SHP77 treated with DMSO at 0.1 percent for 48 hours (cell line): Measurements from ENCODE around the gene ATAT1.
"Not testable (repeated sequence)": the region's sequence is repeated elsewhere in the genome, so short reads cannot be mapped to it uniquely, and the experiment has no call there.

Experiments used
- DNase-seq: peaks from one replicate; lab custom pipeline; 2025; lab: John Stamatoyannopoulos, UW

Gene ATAT1

DNA sequence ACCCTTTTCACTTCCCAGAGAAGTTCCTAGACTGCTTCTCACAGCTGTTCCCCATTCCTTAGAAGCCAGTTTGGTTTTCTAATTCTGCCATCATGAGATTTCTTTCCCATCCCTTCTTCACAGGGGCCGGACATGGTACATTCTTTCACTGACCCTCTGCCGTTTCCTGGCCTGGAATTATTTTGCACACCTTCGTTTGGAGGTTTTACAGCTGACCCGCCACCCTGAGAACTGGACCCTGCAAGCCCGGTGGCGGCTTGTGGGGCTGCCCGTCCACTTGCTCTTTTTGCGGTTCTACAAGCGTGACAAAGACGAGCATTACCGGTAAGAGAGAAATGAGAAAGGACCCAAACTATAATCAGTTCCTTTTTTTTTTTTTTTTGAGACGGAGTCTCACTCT lies 24.5 kb downstream of the ATAT1 start:
- no peak for DNase-seq

GRCh38 chr6:30654798-30655742 lies 28.4 kb downstream of the ATAT1 start:
- DNase-seq = no peak

DNA sequence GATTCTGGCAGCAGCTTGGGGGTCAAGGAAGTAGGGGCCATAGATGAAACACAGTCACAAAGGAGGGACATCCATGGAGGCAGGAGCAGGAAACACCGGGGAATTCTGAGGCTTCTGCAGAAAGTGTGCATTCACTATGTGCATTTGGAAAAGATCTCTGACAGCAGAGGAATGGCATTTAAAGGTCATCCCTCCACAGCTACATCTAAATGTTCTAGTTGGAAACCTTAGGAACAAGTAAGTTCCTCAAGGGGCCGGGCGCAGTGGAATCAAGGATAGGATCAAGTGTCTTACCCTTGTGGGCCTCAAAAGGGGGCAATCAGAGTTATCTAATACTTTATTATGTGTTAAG lies 29.0 kb downstream of the ATAT1 start:
- no peak for DNase-seq

GRCh38 chr6:30656513-30656912 lies 29.8 kb downstream of the ATAT1 start:
- DNase-seq = no peak

DNA sequence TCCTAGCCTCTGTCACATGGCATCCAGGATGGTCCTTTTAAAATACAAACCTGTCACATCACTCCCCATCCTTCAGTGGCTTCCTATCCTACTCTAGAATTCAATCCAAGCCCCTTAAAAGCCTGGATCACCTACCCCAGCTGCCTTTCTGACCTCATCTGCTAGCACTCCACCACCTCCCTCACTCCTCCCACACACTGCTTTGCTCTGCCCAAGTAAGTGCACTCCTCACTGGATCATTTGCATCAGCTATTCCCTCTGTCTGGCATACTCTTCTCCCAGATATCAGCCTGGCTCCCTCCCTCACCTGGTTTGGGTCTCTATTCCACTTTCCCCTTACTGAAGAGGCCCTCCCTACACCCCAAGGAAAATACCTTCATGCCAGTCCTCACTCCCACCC lies 30.8 kb downstream of the ATAT1 start:
- no peak for DNase-seq

GRCh38 chr6:30657922-30658321 lies 31.2 kb downstream of the ATAT1 start:
- DNase-seq = not testable (repeated sequence)

- DNase-seq = no peak
Observed at GRCh38 chr6:30664994-30665767, 38.5 kb downstream of the ATAT1 start.

- DNase-seq = not testable (repeated sequence)
Observed at GRCh38 chr6:30666300-30666699, 39.6 kb downstream of the ATAT1 start.

DNA sequence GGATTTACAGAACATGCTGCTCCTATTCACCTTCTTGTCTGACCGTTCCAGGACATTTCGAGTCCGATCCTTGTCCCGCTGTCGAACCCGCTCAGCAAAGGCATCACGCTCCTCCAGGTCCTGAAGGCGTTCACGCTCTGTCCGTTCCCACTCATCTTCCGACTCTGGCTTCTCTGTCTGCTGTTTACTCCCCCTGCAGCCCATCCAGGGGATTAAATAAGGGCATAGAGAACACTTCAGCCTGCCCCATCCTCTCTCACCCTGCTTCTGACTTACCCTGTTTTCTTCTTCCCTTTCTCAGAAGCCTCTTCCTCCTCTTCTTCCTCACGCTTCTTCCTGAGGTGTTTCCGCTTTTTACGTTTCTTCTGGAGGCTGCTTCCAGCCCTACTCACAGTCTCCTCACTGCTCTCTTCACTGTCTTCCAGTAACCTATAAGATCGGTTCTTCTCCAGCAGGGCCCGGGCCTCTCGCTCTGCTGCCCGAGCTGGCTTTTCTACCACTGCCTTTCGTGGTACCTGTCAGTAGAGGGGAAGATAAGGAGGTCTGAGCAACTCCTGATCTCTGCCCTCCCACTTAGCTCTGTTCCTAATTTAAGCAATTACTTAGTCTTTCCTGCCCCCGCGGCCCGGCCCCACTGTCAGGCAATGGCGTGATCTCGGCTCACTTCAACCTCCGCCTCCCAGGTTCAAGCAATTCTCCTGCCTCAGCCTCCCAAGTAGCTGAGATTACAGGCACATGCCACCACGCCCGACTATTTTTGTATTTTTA lies 44.3 kb downstream of the ATAT1 start:
- DNase-seq = no peak

DNA sequence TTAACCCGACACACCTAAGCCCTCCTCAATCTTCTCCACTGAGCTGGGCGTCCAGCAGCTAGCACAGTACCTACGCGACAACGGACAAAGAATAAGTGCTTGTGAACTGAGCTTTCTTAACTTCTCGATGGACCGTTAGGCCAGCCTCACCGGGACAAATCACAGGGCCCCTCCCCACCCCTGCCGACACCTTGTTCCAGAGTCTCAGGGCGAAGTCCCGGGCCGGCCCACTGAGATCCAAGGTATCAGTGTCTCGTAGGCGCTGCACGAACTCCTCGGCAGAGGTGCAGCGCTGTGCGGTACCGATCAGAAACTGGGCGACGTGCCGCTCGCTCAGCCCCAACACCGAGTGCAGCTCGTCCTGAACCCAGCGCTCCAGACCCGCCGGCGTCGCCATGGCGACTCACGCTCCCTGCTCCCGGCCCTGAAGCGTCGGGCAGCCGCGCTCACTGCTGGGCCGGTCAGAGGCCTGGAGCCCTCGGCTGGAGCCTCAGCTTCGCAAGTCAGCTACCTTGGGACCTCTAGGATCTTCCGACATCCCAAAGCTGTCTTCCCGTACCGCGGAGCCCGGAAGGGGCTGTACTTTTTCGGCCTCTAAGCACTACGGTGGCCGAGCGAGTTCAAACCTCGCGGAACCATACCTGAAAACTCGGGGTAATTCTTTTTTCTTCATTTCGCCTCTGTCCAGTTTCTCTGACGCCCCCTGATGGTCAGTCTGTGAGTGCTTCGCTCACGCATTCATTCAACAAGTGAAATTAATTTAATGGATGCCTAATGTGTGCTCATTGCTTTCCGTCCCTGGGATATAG lies 46.0 kb downstream of the ATAT1 start, which contains the start of gene DHX16:
Gene DHX16 (minus strand): TSS at position 562 of the 809 bp plus-strand sequence. CDS start 165 bp downstream, at position 397.
- DNase-seq = peak; percentile 95

DNA sequence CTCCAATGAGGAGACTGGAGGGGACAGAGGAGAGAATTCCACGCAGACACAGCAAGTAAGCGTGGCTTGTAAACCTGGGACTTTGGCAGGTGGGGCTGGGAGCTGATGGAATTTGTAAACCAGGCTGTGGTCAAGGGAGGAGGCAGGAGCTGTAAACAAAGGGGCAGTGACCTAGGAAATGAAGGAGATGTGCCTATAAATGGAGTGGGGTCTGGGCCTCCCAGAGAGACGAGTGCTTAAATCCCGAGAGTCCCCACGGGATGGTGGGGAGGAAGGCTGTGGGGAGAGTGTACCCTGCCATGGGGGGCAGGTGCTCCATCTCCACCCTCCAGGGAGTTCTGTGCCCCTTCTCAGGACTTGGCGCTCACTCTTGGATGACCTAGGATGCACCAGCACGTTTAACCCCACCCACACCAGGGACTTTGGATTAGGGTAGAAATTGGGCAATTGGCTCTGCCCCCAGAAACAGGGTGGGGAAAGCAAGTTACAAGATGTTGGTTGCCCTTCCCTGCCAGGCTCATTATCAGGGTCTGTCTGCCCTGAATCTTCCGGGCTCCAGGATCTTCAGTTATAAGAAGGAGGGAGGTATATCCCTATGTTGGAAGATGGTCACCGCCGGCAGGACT lies 50.1 kb downstream of the ATAT1 start:
- DNase-seq = no peak

DNA sequence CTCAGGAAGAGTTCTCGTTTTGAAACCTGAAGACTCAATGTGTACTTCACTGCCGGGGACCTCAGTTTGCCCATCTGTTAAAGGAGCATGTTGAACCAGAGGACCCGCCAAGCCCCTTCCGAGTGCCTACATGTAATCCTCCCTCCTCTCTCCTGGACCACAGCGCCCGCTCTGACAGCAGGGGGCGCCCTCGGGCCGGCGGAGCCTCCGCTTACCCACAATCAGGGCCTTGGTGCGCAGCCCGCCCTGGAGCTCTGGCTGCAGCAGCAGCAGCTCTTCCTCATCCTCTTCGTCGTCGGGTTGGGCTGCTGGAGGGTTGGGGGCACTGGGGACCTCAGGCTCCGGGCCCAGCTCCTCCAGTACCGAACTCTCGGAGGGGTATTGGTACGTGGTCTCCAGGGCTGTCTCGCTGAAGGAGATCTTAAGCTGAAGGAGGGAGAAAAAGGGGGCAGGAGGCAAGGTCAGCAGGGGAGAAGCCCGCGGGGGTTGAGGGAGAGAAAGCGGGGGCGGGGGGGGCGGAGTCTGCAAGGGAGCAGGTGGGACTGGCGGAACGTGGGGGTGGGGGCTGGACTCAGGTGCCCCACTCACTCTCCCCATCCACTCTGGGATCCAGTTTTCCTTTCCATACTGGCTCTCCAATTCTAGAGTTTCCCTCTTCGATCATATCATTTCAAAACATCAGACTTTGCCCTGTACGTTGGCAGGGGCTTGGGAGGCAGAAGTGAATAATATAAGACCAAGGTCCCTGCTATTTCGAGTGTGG lies 52.5 kb downstream of the ATAT1 start:
- DNase-seq = peak; percentile 44

DNA sequence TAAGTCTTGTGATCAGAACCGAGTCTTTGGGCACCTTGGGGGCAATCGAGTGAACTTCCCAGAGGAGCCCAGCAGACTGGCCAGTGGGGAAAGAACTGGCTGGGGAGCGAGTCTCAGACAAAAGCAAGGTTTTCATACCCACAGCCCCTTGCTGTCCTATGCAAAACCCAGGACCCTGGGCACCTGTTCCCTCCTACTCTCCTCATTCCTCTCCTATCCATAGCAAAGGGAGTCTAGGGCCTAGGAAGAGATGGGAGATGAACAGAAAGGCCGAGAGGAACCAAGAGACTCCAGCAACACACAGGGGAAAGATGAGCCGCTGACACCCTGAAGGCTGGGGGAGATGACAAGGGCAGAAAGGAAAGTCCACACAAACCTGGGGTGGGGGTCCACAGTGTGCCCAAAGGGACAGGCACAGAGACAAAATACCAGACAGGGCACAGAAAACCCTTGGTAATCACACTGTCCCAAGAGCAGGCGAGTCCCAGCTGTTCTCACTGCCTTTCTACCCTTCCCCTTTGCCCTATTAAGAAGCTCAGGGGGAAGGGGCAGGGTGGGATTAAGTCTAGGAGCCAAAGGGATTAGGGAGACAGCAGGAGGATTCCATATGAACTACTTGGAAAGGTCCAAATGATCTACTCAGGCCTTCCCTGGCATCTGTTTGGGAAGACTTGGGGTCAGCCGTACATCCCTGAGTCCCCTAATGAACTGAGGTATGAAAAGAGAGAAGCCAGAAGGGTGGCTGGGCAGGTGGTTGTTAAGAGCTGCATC lies 53.3 kb downstream of the ATAT1 start:
- DNase-seq = no peak

- no peak for DNase-seq
Observed at GRCh38 chr6:30681766-30682142, 55.1 kb downstream of the ATAT1 start.

GRCh38 chr6:30682143-30683117 lies 55.8 kb downstream of the ATAT1 start:
- no peak for DNase-seq

DNA sequence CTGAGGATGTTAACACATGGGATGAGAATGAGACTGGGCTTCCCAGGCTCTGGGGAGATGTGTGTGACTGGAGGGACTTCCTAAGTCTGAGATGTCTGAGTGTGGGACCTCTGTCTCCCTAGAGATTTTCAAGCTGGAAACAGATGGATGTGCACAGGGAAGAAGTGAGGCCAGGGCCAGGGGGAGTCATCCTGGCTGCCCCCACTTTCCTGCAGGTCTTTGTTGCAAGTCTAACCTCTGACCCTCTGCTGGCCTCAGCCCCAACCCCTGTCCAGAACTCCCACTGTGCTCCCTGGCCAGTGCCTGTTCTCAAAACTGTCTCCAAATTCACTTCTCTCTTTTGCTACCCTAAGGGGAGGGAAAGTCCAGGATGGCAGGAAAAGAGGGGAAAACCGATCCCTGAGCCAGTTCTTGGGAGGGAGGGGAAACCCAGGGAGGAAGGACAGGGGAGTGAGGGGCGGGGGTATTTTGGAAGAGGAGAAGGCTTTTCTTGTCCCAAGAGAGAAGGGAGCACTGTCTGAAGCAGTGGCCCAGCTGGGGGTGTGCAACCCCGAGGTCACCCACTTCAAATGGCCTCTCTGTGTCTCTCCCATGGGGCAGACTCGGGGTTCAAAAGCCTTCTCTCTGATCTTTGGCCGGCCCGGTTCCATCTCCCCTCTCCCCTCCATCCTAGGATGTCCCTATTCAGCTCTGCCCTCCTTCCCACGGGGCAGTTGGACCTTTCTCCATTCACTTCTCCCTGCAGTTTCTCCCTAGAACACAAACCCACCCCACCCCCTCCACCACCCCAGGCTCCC lies 56.7 kb downstream of the ATAT1 start:
- no peak for DNase-seq

GRCh38 chr6:30683980-30684338 lies 57.3 kb downstream of the ATAT1 start:
- no peak for DNase-seq
